SK-N-SH treated with all-trans-retinoic acid at 6 μM for 48 hours (cell line): ENCODE data around the gene LRRC8C.

Experiments
- ATAC-seq: fragments of 200-7000 bp; cut with Tn5 transposase; 3 replicates; pipeline ENCODE4 v1.9.1; 2020; ENCODE audit warnings: mild to moderate bottlenecking, moderate library complexity
- ARNTL ChIP-seq: fragments of 450-650 bp; formaldehyde crosslinking; IDR thresholded peaks from 2 replicates; pipeline ENCODE4 v1.5.0; 2020; ENCODE audit warnings: low read depth, mild to moderate bottlenecking, moderate library complexity, borderline replicate concordance
- BACH2 ChIP-seq: fragments of 250-450 bp; sonication (Bioruptor Pico); IDR thresholded peaks from 2 replicates; pipeline ENCODE4 v1.9.0; 2021; ENCODE audit warnings: mild to moderate bottlenecking, borderline replicate concordance
- CSDC2 ChIP-seq: fragments of 250-450 bp; sonication (Bioruptor Pico); IDR thresholded peaks from 2 replicates; pipeline ENCODE4 v1.5.0; 2020; ENCODE audit warnings: mild to moderate bottlenecking, moderate library complexity
- ESRRG ChIP-seq: fragments of 250-450 bp; sonication (Bioruptor Pico); IDR thresholded peaks from 2 replicates; pipeline ENCODE4 v1.6.1; 2021; ENCODE audit warnings: mild to moderate bottlenecking
- GLIS3 ChIP-seq: fragments of 250-450 bp; sonication (Bioruptor Pico); IDR thresholded peaks from 2 replicates; pipeline ENCODE4 v1.5.0; 2020; ENCODE audit warnings: mild to moderate bottlenecking, moderate library complexity
- ISL1 ChIP-seq: fragments of 250-450 bp; sonication (Bioruptor Pico); IDR thresholded peaks from 2 replicates; pipeline ENCODE4 v2.1.2; 2022; ENCODE audit warnings: mild to moderate bottlenecking, moderate library complexity
- OSR1 ChIP-seq: fragments of 250-450 bp; sonication (Bioruptor Pico); IDR thresholded peaks from 2 replicates; pipeline ENCODE4 v1.8.0; 2022; ENCODE audit warnings: moderate library complexity, mild to moderate bottlenecking, inconsistent platforms
- PPARA ChIP-seq: fragments of 250-450 bp; sonication (Bioruptor Pico); IDR thresholded peaks from 2 replicates; pipeline ENCODE4 v1.5.0; 2020; ENCODE audit warnings: mild to moderate bottlenecking, borderline replicate concordance
- RARB ChIP-seq: fragments of 250-450 bp; sonication (Bioruptor Pico); IDR thresholded peaks from 2 replicates; pipeline ENCODE4 v1.8.0; 2021; ENCODE audit warnings: mild to moderate bottlenecking, moderate library complexity
- SNAI2 ChIP-seq: fragments of 250-450 bp; sonication (Bioruptor Pico); IDR thresholded peaks from 2 replicates; pipeline ENCODE4 v1.5.0; 2020; ENCODE audit warnings: mild to moderate bottlenecking, moderate library complexity
- TCF4 ChIP-seq: fragments of 250-450 bp; sonication (Bioruptor Pico); IDR thresholded peaks from 2 replicates; pipeline ENCODE4 v1.8.0; 2021; ENCODE audit warnings: mild to moderate bottlenecking, moderate library complexity, borderline replicate concordance
- TOX ChIP-seq: fragments of 250-450 bp; sonication (Bioruptor Pico); IDR thresholded peaks from 2 replicates; pipeline ENCODE4 v1.8.0; 2021; ENCODE audit warnings: mild to moderate bottlenecking, moderate library complexity, borderline replicate concordance
- ZC3H10 ChIP-seq: fragments of 250-450 bp; sonication (Bioruptor Pico); IDR thresholded peaks from 2 replicates; pipeline ENCODE4 v1.5.1; 2021; ENCODE audit warnings: mild to moderate bottlenecking, moderate library complexity
- ZFP3 ChIP-seq: fragments of 250-450 bp; sonication (Bioruptor Pico); IDR thresholded peaks from 2 replicates; pipeline ENCODE4 v1.5.0; 2020; ENCODE audit warnings: mild to moderate bottlenecking, moderate library complexity
- ZFP30 ChIP-seq: fragments of 450-650 bp; formaldehyde crosslinking; IDR thresholded peaks from 2 replicates; pipeline ENCODE4 v1.5.0; 2022; ENCODE audit warnings: mild to moderate bottlenecking, moderate library complexity
- ZNF565 ChIP-seq: fragments of 450-650 bp; formaldehyde crosslinking; conservative IDR thresholded peaks from 2 replicates; pipeline ENCODE4 v1.5.0; 2020; ENCODE audit warnings: low read depth, mild to moderate bottlenecking, moderate library complexity
- ZNF70 ChIP-seq: fragments of 450-650 bp; formaldehyde crosslinking; IDR thresholded peaks from 2 replicates; pipeline ENCODE4 v1.5.0; 2020; ENCODE audit warnings: mild to moderate bottlenecking, moderate library complexity
- ZNF8 ChIP-seq: fragments of 450-650 bp; formaldehyde crosslinking; IDR thresholded peaks from 2 replicates; pipeline ENCODE4 v1.5.0; 2020; ENCODE audit warnings: mild to moderate bottlenecking, moderate library complexity
- TF ChIP-seq, protein P1 (sequence below): fragments of 250-450 bp; sonication (Bioruptor Pico); IDR thresholded peaks from 2 replicates; pipeline ENCODE4 v1.8.0; 2021; ENCODE audit warnings: low read depth, mild to moderate bottlenecking, moderate library complexity, borderline replicate concordance
- TF ChIP-seq, protein P2 (sequence below): fragments of 250-450 bp; sonication (Bioruptor Pico); IDR thresholded peaks from 2 replicates; pipeline ENCODE4 v1.5.1; 2020; ENCODE audit warnings: low read depth, mild to moderate bottlenecking, moderate library complexity
- TF ChIP-seq, protein P3 (sequence below): fragments of 250-450 bp; sonication (Bioruptor Pico); IDR thresholded peaks from 2 replicates; pipeline ENCODE4 v1.5.0; 2020; ENCODE audit warnings: mild to moderate bottlenecking, moderate library complexity
- TF ChIP-seq, protein P4 (sequence below): fragments of 250-450 bp; sonication (Bioruptor Pico); IDR thresholded peaks from 2 replicates; pipeline ENCODE4 v1.5.1; 2021; ENCODE audit warnings: mild to moderate bottlenecking, moderate library complexity
- TF ChIP-seq, protein P5 (sequence below): fragments of 250-450 bp; sonication (Bioruptor Pico); IDR thresholded peaks from 2 replicates; pipeline ENCODE4 v1.8.0; 2020; ENCODE audit warnings: mild to moderate bottlenecking, moderate library complexity, borderline replicate concordance

The LRRC8C gene

DNA sequence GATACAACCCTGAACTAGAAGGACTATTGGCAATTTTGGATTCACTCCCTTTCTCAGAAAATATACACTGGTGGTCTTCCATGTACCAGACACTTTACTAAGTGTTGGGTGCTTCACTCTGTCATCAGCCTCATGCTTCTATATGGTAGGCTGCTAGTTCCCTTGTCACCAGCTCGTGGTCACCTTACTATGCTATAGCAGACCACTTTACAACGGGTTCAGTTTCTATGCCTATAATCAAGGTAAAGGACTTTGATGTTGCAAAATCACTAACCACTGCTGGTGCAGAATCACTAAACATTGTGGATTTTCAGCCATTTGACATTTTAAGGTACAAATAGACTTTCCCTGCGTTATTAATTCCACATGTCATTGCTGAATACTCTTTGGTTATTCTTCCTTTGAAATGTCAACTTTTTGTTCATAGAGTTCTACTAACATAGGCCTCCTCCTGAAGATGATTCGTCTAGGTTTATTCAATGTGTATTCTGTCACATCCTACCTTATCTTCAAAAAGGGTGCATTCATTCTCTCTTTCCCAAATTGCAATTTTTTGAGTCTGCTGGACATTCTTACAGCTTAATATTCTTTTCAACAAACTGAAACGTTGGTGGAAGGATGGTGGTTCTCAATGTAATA, 78.3 kb downstream of the LRRC8C start:
- no peak for ATAC-seq

DNA sequence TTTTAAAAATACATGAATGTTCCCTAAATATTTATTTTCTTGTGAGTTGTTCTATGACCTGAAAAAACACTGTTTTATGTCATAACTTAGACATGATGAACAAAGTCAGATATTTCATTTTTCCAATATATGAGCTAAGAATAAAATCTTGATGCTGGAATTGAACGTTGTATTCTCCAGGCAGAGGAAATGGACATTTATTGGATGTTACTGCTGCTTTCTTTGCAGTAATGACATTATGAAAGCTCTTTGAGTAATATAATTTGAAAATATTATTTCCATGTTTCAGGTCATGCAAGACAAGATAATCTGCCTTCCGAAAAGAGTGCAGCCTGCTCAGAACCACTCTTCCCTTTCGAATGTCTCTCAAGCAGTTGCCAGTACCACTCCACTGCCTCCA, 79.5 kb downstream of the LRRC8C start:
- TF ChIP-seq PPARA (CRISPR knock-in tag), result no peak
- TF ChIP-seq ARNTL (CRISPR knock-in tag), result no peak
- no peak for TF ChIP-seq ZFP3
- TF ChIP-seq, protein P1, sequence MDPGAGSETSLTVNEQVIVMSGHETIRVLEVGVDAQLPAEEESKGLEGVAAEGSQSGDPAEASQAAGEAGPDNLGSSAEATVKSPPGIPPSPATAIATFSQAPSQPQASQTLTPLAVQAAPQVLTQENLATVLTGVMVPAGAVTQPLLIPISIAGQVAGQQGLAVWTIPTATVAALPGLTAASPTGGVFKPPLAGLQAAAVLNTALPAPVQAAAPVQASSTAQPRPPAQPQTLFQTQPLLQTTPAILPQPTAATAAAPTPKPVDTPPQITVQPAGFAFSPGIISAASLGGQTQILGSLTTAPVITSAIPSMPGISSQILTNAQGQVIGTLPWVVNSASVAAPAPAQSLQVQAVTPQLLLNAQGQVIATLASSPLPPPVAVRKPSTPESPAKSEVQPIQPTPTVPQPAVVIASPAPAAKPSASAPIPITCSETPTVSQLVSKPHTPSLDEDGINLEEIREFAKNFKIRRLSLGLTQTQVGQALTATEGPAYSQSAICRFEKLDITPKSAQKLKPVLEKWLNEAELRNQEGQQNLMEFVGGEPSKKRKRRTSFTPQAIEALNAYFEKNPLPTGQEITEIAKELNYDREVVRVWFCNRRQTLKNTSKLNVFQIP (CRISPR knock-in tag), result no peak
- TF ChIP-seq TCF4 (CRISPR knock-in tag), result peak; percentile 92
- no peak for TF ChIP-seq ZFP30 (CRISPR knock-in tag)
- TF ChIP-seq, protein P2, sequence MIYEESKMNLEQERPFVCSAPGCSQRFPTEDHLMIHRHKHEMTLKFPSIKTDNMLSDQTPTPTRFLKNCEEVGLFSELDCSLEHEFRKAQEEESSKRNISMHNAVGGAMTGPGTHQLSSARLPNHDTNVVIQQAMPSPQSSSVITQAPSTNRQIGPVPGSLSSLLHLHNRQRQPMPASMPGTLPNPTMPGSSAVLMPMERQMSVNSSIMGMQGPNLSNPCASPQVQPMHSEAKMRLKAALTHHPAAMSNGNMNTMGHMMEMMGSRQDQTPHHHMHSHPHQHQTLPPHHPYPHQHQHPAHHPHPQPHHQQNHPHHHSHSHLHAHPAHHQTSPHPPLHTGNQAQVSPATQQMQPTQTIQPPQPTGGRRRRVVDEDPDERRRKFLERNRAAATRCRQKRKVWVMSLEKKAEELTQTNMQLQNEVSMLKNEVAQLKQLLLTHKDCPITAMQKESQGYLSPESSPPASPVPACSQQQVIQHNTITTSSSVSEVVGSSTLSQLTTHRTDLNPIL, result 0 out of 2 replicates have a peak, but pooled peaks have one; percentile 50
- TF ChIP-seq ZNF8, result no peak
- TF ChIP-seq, protein P3, sequence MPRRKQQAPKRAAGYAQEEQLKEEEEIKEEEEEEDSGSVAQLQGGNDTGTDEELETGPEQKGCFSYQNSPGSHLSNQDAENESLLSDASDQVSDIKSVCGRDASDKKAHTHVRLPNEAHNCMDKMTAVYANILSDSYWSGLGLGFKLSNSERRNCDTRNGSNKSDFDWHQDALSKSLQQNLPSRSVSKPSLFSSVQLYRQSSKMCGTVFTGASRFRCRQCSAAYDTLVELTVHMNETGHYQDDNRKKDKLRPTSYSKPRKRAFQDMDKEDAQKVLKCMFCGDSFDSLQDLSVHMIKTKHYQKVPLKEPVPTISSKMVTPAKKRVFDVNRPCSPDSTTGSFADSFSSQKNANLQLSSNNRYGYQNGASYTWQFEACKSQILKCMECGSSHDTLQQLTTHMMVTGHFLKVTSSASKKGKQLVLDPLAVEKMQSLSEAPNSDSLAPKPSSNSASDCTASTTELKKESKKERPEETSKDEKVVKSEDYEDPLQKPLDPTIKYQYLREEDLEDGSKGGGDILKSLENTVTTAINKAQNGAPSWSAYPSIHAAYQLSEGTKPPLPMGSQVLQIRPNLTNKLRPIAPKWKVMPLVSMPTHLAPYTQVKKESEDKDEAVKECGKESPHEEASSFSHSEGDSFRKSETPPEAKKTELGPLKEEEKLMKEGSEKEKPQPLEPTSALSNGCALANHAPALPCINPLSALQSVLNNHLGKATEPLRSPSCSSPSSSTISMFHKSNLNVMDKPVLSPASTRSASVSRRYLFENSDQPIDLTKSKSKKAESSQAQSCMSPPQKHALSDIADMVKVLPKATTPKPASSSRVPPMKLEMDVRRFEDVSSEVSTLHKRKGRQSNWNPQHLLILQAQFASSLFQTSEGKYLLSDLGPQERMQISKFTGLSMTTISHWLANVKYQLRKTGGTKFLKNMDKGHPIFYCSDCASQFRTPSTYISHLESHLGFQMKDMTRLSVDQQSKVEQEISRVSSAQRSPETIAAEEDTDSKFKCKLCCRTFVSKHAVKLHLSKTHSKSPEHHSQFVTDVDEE (CRISPR knock-in tag), result peak; percentile 81
- TF ChIP-seq, protein P4, sequence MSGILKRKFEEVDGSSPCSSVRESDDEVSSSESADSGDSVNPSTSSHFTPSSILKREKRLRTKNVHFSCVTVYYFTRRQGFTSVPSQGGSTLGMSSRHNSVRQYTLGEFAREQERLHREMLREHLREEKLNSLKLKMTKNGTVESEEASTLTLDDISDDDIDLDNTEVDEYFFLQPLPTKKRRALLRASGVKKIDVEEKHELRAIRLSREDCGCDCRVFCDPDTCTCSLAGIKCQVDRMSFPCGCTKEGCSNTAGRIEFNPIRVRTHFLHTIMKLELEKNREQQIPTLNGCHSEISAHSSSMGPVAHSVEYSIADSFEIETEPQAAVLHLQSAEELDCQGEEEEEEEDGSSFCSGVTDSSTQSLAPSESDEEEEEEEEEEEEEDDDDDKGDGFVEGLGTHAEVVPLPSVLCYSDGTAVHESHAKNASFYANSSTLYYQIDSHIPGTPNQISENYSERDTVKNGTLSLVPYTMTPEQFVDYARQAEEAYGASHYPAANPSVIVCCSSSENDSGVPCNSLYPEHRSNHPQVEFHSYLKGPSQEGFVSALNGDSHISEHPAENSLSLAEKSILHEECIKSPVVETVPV (CRISPR knock-in tag), result peak; percentile 83; the same call in 1 of the 2 replicates
- no peak for TF ChIP-seq ZNF70 (CRISPR knock-in tag)
- TF ChIP-seq, protein P5, sequence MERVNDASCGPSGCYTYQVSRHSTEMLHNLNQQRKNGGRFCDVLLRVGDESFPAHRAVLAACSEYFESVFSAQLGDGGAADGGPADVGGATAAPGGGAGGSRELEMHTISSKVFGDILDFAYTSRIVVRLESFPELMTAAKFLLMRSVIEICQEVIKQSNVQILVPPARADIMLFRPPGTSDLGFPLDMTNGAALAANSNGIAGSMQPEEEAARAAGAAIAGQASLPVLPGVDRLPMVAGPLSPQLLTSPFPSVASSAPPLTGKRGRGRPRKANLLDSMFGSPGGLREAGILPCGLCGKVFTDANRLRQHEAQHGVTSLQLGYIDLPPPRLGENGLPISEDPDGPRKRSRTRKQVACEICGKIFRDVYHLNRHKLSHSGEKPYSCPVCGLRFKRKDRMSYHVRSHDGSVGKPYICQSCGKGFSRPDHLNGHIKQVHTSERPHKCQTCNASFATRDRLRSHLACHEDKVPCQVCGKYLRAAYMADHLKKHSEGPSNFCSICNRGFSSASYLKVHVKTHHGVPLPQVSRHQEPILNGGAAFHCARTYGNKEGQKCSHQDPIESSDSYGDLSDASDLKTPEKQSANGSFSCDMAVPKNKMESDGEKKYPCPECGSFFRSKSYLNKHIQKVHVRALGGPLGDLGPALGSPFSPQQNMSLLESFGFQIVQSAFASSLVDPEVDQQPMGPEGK, result no peak
- no peak for TF ChIP-seq BACH2 (CRISPR knock-in tag)
- TF ChIP-seq ZC3H10 (CRISPR knock-in tag), result no peak
- TF ChIP-seq RARB (CRISPR knock-in tag), result no peak
- no peak for TF ChIP-seq TOX (CRISPR knock-in tag)
- peak; percentile 66; the same call in 1 of the 2 replicates for TF ChIP-seq SNAI2 (CRISPR knock-in tag)
- TF ChIP-seq ESRRG, result no peak
- peak; percentile 61; the same call in 1 of the 2 replicates for TF ChIP-seq GLIS3 (CRISPR knock-in tag)
- TF ChIP-seq OSR1, result no peak
- peak; percentile 94 for TF ChIP-seq ISL1 (CRISPR knock-in tag)
- no peak for TF ChIP-seq CSDC2 (CRISPR knock-in tag)
- TF ChIP-seq ZNF565 (CRISPR knock-in tag), result no peak
- TF ChIP-seq, all 23 proteins: peak for 7

More for the DNA sequence above, 78.3 kb downstream of the LRRC8C start:
- TF ChIP-seq ZC3H10 (CRISPR knock-in tag) (no peak), ESRRG (no peak), TOX (CRISPR knock-in tag) (no peak), ZNF70 (CRISPR knock-in tag) (no peak), BACH2 (CRISPR knock-in tag) (no peak), CSDC2 (CRISPR knock-in tag) (no peak), GLIS3 (CRISPR knock-in tag) (no peak), PPARA (CRISPR knock-in tag) (no peak), ARNTL (CRISPR knock-in tag) (no peak), ZNF8 (no peak)
- TF ChIP-seq, protein P4 (CRISPR knock-in tag), result no peak
- TF ChIP-seq, protein P5, result no peak
- TF ChIP-seq, all 23 proteins: peak for 0

More for the DNA sequence above, 79.5 kb downstream of the LRRC8C start:
- ATAC-seq, result peak; percentile 41; the same call in 1 of the 3 replicates
